HG03097 (cell line): ENCODE measurements around the gene NACA2.
"Not testable (repeated sequence)": the region's sequence is repeated elsewhere in the genome, so short reads cannot be mapped to it uniquely, and the experiment has no call there.

Experiments used
- ATAC-seq: cut with Tn5 transposase; IDR thresholded peaks from one replicate; pipeline ENCODE4 v1.9.1; 2021; ENCODE audit not compliant: unreplicated experiment, low FRiP score

Gene NACA2

DNA sequence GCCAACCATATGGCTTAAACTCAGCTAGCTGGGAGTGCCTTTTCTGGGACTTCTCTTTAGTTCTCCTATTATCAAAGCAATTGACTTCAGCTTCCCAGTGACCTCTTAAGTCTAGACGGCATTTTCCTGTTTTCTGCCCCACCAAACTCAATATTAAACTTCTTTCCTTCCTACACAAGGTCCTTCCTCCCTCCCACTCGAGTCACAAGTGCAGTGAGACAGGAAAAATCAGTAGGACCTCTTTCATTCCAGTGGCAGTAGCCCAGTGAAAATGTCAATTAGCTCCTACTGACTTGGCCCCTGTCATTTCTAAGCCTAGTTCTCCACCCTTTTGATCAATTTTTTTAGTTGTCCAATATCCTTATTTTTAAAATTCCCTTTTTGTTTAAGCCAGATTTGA lies 9.6 kb upstream of the NACA2 start:
- no peak for ATAC-seq

GRCh38 chr17:61599608-61600007 lies 8.6 kb upstream of the NACA2 start:
- ATAC-seq = no peak

DNA sequence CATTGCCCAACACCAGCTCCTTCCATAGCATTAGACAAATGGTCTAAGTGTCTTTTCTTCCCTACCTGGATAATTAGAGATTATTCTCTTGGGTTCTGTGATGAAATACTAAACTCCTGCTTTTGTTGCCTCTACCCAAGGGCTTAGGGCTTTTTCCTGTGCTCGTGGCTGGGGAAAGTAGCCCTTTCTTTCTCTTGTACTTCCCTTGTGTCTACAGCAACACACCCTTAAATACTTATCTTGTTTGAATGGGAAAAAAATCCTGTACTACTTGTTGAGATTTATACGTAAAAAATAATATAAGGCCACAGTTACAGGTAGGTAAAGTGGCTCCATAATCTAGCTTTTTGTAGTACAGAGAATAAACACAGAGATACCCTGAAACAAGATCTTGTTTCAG lies 7.0 kb upstream of the NACA2 start:
- no peak for ATAC-seq

DNA sequence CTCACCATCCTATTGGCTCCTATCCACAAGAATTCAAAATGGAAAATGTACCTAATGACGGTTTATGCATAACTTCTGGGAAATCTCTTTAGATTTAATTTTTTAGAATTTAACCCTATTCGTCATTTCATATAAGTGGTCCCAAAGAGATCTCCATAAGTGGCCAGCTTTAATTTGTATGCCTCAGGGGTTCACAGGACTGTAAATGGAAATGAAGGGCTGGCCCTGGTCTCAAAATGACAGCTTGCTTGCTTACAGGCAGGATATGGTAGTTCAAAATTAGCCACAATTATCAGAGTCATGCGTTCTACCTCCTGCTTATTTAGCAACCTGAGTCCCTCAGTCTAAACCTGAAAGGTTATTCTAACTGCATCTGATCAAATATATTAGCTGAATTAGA lies 6.6 kb upstream of the NACA2 start:
- ATAC-seq = no peak

DNA sequence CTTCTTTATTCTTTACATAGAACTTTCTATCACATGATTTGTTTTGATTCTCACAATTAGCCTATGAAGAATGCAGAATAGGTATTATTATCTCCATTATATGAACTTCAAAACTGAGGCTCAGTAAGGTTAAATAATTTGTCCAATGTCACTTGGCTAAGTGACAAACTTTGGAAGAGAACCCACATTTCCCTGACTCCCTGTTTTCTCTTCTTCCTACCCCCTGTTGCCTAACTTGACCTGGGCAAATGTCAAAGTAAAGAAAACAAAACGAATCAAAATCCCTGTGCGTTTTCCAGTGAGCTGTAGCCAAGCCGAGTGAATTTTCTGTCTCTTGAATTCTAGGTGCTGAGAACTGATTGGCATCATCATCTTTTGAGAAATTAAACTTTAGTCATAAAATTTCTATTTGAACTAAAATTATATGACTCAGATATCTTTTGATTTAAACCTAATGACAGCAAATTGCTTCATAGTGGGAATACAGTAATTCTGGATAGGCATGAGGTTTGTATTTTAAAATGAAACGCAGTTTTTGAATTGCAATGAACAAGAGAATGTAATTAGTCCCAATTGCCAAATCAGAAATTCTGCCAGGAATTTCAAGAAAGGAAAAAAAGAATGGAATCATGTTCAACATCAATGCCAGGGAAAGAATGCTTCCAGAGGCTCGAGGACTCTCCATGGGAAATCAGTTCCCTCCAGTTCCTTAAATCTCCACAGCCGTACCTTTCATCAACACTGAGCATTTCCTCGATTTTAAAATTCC lies 4.6 kb upstream of the NACA2 start:
- ATAC-seq = no peak

DNA sequence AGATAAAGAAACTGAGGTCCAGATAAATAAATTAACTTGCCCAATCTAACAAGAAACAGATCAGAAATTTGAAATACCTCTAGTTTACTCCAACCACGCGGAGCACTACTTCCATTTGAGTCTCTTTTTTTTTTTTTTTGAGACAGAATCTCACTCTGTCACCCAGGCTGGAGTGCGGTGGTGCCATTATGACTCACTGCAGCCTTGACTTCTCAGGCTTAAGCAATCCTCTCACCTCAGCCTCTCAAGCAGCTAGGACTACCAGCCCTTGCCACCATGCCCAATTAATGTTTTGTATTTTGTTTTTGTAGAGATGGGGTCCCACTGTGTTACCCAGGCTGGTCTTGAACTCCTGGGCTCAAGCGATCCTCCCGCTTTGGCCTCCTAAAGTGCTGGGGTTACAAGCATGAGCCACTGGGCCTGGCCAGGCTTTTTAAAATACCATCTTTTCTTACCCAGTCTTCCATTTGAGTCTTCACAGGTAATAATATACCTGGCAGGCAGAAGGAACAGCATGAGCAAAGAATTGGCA lies 3.3 kb upstream of the NACA2 start:
- ATAC-seq = no peak

DNA sequence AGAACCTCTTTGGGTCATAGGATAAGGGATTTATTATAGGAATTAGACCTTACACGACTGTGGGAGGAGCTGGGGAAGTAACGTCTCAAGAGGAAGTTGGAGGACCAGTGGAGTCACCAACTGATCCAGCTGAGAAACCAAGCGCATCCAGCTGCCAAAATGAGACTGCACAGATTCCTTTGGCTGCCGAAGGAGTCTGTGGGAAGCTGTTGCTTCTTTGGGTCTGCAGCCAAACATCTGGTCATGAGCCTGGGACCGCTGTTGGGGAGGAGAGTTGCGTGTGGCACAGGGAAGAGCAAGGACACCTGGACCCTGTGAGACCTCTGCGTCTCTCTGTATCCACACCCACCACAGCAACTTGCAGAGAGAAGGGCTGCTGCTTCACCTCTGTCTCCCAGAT lies 2.4 kb upstream of the NACA2 start:
- no peak for ATAC-seq

DNA sequence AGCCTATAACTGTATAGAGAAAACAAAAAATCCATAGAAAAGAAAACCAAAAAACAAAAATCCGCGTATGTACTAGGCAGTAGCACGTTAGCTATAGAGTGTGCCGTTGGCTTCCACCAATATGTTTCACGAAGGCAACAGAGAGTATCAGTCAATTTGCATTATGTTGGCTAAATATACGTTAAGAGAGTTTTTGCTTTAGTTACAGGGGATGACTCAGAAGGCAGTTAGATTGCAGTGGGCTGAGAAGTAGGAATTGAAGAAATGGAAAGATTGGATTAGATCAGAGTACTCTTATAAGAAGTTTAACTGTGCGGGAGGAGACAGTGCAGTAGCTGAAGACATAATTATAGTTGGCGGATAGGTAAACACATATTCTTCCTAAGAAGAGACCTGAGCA lies 911 bp upstream of the NACA2 start:
- ATAC-seq = no peak

GRCh38 chr17:61589990-61590389 lies 1.0 kb downstream of the NACA2 start:
- no peak for ATAC-seq

- no peak for ATAC-seq
These were observed 3.0 kb downstream of the NACA2 start for GRCh38 chr17:61587807-61588660.

DNA sequence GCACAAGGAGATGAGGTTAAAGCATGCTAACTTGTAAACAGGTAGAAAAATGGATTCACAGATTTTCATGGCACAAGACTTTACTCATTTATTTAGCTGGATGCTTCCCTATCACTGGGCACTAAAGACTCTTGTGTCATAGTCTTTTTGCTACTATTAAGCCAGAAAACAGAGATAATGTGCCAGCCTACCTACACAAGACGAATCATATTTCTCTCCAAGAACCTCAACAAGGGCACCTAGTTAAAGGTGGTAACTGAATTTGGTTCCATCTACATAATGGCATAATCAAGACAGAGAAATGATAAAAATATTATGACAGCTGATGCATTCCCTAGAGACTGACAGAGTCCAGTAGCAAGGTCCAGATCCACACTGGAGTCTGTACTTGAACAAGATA lies 3.8 kb downstream of the NACA2 start:
- ATAC-seq = no peak

- ATAC-seq = not testable (repeated sequence)
These were observed 4.4 kb downstream of the NACA2 start for GRCh38 chr17:61586622-61587021.

- no peak for ATAC-seq
These were observed 4.9 kb downstream of the NACA2 start for GRCh38 chr17:61586031-61586566.

DNA sequence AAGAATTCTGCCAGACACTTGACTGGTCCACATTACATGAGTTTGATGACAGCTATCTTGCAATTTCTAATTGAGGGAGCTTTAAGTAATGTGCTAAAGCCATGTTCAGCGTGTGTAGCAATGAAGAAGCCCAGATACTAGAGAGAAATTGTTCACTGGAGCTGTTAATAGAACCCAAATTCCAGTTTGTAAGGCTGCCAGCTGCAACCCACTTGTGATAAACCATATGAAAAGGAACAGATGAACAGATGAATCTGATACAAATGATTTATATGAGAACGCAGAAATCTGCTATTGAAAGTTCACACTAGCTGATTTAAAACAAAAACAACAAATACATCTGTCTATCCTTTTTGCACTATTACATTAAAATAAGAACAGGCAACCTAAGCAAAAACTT lies 6.2 kb downstream of the NACA2 start:
- ATAC-seq = no peak

GRCh38 chr17:61584266-61584665 lies 6.8 kb downstream of the NACA2 start:
- no peak for ATAC-seq

GRCh38 chr17:61583660-61584264 lies 7.3 kb downstream of the NACA2 start:
- no peak for ATAC-seq

DNA sequence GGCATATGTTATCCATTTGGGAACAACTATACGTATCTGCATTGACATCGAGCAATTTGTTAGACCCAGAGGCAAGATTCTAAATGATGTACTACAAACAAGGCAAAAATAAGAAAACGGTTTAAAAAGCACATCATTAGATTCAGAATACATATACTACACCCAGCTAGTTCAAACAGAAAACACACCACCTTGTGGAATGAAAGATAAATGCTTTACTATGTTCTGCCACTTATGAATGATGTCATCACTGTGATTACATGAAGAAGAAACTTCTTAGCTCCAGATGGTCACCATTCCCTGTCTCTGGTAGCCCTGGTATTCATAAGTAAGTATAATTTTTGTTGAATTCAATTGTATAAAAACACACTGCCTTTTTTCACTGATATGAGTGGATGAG lies 7.8 kb downstream of the NACA2 start:
- ATAC-seq = no peak

- ATAC-seq = no peak
These were observed 8.4 kb downstream of the NACA2 start for GRCh38 chr17:61582593-61582992.

GRCh38 chr17:61581611-61582349 lies 9.2 kb downstream of the NACA2 start:
- no peak for ATAC-seq

- no peak for ATAC-seq
These were observed 10.5 kb downstream of the NACA2 start for GRCh38 chr17:61580502-61580901.
